Muscle of arm (tissue), 12 donors: ENCODE data around the gene SS18L1. TPM values are rescaled to one million over a fixed set of nuclear protein-coding genes. Genes with fewer than 3 reads are reported as not detected.

Source experiments
- DNase-seq: peaks from one replicate; pipeline ENCODE4 v3.0.0-alpha.2; 2013
- polyA plus RNA-seq, 12 donors: library from polyadenylated mRNA; unstranded; fragments of 120-200 nt; gene quantifications; one replicate each; pipeline ENCODE4 v1.2.1, GENCODE V29; 2013; ENCODE audit not compliant: insufficient read length in 12 of 12

SS18L1 gene
- polyA plus RNA-seq, 12 donors: 13.5 to 21.0 (median 15.7) TPM; not detected in 1

DNA sequence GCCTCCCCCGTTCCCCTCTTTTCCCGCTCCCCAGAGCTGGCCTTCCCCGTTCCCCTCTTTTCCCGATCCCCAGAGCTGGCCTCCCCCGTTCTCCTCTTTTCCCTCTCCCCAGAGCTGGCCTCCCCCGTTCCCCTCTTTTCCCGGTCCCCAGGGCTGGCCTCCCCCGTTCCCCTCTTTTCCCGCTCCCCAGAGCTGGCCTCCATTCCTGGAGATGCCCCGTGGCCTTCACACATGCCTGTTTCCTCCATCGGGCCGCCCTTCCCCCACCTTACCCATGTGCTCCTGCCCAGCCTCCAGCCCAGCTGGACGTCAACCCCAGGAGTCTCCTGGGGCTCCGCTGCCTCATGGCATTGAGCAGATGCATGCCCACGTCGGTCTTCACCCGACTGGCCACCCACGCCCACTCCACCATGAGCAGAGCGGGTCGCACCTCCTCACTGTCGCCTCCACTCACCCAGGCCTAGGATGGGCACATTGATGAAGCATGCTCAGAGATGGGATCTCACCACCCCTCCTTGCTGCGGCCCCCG is 8.3 kb downstream of the SS18L1 start:
- no peak for DNase-seq

DNA sequence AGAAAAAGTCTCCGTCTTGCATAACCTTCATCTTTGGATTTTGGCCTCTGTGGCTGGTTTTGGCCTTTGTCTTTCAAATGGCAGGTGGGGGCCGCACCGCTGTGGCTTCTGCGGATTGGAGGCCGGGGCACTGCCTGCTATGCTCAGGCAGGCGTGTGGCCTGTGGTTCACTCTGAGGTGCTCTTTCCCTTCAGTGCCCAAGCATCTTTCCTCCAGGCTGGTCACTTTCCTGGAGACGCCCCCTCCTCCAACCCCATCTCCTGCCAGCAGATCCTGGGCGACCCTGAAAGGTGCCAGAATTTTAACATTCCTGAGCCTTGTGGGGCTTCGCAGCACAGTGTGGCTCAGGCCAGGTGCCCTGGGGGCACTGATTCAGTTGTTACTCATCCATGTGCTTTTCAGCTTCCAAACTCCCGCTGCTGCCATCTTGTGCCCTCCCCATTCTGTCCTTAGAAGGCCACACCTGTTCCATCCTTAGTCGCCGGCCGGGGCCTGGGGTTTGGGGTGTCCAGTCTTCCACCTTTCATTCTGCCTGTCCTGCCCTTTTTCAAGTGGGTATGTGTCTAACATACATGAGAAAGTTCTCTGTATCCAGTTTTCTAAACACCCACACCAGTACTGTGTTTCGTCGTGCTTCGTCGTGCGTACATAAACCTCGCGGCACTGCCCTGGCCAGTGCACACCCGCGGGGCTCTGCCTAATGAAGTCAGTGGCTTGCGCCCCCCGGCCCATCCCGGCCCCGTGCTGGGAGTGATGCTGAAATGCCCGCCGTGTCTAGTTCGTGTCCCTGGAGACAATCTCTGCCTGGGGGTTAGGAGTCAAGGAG is 12.1 kb downstream of the SS18L1 start:
- DNase-seq: no peak

DNA sequence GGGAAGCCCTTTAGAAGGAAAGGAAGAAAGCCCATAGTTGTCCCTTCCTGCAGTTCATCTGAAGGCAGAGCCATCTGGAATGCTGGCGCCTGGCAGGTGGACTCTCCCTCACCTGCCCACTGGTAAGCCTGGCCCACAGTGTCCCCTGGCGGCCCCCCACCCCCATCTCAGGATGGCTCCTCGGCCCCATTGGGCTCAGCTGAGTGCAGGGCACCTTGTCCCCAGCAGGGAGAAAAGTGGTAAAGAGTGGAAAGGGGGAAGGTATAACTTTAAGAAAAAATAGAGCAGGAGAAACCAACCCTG is 12.6 kb downstream of the SS18L1 start:
- no peak for DNase-seq

DNA sequence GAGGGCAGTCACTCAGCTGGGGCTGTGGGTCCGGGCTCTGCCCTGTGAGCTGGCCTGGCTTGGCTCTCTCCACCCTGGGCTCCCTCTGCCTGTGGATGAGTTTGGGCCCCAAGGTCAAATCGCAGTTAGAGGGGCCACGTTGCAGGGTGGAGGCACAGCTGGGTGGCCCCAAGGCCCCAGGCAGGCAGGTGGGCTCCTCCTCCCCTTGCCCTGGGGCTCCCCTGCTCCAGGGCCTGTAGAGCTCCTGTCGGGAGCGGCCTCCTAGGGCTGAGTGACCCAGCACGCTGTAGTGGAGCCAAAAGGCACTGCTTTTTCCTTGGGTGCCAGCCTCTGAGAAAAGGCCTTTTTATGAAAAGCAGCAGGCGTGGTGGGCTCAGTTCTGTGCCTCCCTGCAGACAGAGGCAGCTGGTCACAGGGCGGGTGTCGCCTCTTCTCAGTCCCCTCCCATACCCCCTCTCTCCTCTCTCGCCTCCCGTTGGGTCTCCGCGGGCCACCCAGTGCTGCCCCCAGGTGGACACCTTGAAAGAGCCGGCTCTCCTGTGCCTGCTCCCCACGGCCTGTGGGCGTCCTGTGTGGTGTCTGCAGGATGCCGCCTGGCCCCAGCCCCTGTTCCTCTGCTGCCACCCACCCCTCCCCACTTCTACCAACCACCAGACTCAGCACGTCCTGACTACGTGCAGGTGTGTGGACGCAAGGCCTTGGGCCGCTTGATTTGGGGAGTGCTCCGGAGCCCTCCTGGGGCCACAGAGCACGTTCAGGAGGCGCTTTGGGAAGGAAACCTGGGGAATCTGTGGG is 13.2 kb downstream of the SS18L1 start:
- peak; percentile 36 for DNase-seq

DNA sequence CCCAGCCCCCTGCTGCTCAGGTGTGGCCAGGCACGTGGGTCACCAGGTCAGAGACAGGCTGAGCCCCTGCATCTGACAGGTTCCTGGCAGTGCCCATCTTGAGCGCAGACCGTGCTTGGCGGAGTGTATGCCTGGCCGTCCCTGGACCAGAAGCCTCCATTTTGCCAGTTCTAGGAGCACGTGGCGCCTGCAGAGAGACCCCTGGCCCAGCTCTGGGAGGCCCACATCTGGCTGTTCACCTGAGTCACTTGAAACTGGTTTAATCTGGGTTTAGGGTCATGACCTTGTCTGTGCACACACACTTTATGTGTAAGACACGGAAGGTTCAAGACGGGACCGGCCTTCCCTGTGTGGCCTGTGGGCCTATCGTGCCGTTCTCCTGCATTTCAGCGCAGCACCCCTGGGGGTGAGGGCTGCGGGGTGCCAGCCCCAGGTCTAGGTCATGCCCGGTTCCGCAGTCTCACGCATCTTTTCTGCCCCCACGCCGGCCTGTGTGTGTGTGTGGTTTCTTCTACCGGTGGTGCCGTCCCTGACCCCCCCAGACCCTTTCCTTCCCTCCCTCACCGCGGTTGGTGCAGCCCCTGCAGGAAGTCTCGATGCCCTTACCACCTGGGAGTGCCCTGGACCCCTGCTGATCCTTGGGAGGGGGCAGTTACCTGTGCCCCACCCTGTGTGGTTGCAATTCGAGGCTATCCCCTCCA is 14.0 kb downstream of the SS18L1 start:
- DNase-seq: no peak

DNA sequence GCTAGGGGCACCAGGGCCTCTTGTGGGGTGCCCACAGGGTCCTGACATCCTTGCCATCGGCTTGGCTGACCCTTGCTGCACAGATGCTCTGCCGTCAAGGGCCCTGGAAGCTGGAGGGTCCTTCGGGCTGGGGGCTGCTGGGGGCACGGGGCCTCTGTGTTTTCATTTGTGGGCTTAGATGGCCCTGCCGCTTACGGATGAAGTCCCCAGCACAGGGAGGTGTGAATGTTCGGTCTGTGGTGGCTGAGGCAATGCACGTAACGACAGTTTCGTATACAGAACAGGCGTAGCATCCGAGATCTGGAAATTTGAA is 14.5 kb downstream of the SS18L1 start:
- no peak for DNase-seq

DNA sequence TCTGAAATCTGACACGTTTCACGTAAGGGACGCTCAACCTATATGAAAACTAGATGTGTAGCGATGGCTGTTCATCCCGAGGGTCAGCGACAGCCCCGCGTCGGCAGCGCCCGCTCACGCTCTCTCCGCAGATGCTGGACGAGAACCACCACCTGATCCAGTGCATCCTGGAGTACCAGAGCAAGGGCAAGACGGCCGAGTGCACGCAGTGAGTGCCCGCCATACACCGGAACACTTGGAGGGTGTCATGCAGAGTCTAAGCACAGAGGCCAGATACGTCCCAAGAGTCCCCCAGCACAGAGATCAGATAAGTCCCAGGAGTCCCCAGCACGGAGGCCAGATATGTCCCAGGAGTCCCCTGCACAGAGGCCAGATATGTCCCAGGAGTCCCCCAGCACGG is 15.0 kb downstream of the SS18L1 start:
- no peak for DNase-seq

DNA sequence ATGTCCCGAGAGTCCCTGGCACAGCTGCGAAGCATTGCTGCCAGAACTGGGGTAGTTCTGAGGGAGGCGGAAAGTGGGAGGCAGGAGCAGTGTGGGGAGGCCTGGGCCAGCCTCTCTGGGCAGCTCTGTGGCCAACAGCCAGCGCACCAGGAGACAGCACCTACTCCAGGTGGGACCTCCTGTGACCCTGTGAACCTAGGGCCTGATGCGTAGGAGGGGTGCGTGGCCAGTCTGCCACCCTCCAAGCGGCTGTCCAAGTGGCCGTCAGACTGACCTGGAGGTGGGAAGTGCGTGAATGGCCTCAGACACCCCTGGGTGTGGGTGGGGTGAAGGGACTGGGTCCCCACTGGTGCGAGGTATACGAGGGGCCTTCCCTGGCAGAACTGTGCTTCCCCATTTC is 15.5 kb downstream of the SS18L1 start:
- DNase-seq: no peak

DNA sequence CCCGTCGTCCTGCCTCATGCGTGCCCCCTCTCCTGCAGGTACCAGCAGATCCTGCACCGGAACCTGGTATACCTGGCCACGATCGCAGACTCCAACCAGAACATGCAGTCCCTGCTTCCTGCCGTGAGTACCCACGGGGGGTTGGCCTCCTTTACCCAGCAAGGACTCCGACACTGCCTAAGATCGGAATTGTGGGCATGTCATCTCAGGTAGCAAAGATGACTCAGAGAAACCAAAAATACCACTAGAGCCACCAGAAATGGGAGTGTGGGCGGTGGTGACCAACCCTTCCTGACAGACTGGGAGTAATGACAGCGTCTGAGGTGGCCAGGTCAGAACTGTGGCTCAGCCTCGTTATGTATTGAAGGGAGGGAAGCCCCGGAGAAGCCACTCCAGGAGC is 16.3 kb downstream of the SS18L1 start:
- no peak for DNase-seq

DNA sequence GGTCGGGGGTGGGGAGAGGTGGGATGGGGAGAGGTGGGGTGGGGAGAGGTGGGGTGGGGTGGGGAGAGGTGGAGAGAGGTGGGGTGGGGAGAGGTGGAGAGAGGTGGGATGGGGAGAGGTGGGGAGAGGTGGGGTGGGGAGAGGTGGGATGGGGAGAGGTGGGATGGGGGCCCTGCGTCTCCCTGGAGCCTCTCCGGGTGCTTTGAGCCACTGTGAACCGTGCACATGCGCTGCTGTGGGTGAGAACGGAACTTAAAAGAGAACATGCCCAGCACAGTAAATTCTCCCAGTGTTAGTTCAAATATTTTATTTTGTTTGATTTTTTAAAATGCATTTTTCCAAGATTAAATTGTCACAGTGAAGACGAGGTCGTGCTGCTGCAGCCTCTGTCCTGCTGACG is 16.7 kb downstream of the SS18L1 start:
- no peak for DNase-seq

DNA sequence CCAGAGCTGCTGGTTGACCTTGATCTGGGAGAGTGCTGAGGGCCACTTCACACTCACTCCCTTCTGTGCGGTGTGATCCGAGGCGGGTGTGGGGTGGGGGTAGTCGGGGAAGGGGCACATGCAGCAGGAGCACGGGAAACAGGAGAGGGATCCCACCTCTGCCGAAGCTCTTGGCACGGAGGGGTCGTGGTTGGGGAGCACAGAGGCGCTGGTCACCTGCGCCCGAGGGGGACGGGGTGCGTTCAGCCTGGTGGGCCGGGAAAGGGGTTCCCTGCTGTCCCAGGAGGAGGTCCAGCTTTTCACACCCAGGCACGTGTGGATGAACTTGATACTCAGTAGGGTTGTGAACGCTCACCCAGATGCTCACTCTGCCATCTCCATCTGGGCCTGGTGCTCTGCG is 17.3 kb downstream of the SS18L1 start:
- DNase-seq: no peak

DNA sequence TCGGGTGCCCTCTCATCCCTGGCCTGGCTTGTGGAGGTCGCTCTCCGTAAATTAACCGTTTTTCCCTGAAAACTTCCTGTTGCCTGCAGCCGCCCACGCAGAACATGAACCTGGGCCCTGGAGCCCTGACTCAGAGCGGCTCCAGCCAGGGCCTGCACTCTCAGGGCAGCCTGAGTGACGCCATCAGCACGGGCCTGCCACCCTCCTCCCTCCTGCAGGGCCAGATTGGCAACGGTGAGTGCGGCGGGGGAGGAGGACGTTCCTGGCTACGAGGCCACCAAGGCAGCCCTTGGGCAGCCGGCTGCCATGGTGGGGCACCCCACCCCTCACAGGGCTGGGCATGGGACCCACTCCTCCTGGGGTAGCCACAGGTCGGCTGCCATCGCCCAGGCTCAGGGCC is 17.8 kb downstream of the SS18L1 start:
- DNase-seq: no peak

DNA sequence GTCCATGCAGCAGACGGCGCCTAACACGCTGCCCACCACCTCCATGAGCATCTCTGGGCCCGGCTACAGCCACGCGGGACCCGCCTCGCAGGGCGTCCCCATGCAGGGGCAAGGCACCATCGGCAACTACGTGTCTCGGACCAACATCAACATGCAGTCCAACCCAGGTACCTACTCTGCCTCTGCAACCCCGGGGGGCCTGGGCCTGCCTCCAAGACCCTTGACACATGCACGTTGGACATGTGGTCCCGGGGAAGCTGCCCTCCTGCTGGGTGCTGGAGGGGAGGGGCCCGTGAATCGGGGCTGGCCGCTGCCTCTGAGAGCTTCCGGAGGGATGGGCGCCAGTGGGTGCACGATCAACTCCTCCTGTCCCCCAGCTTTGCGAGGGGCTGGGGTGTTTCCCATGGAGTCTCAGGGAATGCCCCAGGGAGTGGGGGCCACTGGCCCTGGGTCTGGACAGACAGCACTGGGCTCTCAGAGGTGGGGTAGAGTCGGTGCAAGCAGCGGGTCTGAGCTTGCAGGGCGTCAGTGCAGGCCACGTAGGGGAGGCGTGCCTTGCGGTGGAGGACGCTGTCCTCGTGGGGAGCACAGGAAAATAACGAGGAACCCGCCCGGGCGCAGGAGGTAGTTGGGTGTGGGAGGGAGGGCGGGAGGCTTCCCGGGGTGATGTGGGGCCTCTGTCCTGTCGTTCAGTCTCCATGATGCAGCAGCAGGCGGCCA is 19.4 kb downstream of the SS18L1 start:
- DNase-seq: no peak

DNA sequence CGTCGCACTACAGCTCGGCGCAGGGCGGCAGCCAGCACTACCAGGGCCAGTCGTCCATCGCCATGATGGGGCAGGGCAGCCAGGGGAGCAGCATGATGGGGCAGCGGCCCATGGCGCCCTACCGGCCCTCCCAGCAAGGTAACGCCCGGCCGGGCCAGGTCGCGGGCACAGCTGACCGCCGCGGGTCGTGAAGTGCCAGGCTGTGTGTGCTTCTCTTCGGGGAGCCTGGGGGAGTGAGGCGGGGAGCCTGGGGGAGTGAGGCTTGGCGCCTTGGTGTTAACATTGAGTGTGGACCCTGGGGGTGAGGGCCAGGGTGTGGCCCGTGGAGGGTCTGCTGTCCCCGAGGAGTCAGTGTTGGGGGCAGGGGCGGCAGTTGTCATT is 19.9 kb downstream of the SS18L1 start:
- DNase-seq: no peak

DNA sequence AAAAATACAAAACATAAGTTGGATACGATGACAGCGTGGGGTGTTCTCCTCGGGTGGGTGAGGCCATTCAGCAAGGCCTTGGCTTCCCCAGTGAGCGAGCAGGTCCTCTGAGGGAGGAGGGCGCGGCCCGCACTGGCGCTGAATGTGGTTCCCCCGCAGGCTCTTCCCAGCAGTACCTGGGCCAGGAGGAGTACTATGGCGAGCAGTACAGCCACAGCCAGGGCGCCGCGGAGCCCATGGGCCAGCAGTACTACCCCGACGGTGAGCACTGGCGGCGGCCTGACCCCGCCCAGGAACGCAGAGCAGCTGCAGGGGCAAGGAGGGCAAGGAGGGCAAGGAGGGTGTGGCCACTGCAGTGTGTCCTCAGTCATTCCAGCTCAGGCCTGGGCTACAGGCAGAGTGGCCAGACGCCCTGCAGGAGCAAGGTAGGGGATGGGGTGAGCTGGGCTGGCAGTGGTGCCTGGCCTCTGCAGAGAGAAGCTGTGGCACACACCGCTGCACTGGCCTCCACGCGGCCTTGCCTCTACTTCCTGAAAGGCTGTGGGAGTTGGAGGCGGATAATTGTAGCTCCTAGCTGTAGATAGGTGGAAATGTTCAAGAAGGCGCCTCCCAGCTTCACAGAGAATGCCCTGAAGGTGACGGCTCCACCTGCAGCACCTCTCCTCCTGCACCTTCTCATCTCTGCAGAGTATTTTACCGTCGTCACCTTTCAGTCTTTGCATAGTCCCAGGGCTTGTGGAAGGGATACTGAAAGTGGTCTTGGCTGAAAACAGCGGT is 20.6 kb downstream of the SS18L1 start:
- no peak for DNase-seq

DNA sequence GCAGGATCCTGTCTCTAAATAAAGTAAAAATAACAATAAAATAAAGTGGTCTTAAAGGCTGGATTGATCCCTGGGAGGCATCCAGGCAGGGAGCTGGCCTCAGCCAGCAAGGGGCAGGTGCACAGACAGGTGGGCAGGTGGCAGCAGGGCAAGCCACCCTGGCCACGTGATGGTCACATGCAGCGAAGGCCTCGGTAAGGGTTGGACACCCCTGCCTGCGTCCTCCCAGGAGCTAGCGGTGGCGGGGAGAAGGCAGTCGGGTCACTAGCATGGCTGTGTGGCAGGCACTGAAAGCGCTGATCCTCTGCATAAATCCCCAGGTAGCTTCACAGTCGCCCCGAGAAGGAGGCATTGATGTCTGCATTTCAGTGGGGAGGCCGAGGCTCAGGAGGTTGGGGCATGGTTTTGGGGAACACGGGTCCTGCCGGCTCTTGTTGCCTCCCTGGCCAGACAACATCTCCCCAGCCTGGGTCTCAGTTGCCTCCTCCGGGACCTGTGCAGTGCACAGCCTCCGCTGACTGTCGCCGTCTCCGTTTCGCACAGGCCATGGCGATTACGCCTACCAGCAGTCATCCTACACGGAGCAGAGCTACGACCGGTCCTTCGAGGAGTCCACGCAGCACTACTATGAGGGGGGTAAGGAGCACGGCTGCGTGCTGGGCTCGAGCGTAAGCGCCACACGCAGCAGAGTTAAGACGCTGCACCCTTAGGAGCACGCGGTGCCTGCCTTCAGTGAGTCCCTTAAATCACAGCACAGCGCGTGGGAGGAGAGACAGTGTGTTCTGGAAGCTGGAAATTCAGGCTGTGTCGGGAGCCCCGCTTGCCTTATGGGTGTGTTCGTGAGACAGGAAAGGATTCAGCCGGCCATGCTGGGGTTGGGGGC is 21.6 kb downstream of the SS18L1 start:
- no peak for DNase-seq

DNA sequence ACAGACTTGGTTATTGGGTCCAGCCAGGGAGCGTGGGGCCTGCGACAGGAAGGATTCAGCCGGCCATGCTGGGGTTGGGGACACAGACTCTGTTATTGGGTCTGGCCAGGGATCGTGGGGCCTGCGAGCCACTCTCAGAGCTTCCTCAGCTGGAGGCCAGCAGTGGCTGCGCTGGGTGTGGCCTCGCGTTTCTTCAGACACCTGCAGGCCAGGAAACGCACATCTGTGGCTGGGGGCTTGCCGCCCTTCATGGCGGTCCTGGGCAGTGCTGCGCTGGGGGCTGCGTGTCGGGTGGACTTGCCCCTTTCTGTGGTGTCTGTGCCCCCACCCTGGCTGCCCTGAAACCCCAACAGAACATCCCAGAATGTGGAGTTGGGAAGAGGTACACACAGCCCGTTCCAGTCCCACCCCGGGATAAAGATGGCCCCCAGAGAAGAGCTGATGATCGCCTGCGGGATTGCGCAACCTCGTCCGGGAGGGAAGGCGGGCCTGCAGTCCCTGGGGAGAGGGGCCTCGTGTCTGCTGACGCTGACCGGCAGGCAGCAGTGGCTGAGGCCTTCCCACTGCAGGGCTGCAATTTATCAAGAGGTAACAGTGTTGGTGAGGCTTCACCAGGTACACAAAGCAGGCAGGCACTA is 22.3 kb downstream of the SS18L1 start:
- no peak for DNase-seq

DNA sequence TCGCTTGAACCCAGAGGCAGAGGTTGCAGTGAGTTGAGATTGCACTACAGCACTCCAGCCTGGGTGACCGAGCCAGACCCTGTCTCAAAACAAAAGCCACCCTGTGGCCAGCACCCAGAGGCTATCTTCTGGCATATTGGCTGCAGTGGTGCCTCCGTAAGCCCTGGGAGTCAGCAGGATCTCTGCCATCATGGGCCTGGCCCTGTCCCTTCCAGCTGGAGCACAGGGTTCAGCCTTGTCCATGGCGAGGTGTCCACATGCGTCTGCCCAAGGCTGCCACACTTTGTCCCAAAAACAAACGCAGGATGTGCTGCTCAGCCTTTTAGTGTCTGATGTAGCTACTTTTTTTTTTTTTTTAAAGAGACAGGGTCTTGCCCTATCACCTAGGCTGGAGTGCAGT is 23.9 kb downstream of the SS18L1 start:
- DNase-seq: no peak

DNA sequence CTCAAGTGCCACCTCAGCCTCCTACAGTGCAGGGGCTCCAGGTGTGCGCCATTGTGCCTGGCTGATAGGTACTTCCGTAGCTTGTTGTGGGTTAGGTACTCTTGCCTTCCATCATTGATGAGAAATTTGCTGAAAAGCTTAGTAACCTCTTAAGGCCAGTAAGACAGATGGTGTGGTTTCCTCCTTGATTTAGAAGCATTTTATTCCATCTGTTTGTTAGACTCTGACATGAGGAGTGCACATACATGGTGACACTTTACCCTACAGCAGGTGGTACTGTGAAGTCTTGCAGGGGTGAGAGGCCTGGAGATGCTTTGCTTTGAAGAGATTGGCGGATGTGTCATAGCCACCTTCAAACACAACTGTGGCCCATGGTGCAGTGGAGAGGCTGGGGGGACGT is 24.5 kb downstream of the SS18L1 start:
- no peak for DNase-seq
